ENCODE data around the gene NAB1. TPM values are rescaled to one million over a fixed set of nuclear protein-coding genes. Genes with fewer than 3 reads are reported as not detected.

Gene NAB1
- total RNA-seq, 1 donor from 2014 or later: 39.9 TPM

GRCh38 chr2:190679391-190679790 is 30.5 kb downstream of the NAB1 start:
- DNase-seq: no peak
- intact Hi-C loops (cut with DNase I): no loop called here
- no peak for TF ChIP-seq CTCF (IDR thresholded peaks at IDR 0.05)
- peaks cover 10% of the 10 kb centered on the region for H3K36me3 ChIP-seq
- H3K27ac ChIP-seq: no peak overlapping the region
- no peaks in the 10 kb centered on the region for H3K4me1 ChIP-seq
- ATAC-seq: no peak
- H3K9me3 ChIP-seq: no peaks in the 10 kb centered on the region
- no peaks in the 10 kb centered on the region for H3K27me3 ChIP-seq (ENCODE audit: low read depth)
- no peak overlapping the region for H3K4me3 ChIP-seq

- H3K4me1 ChIP-seq: no peaks in the 10 kb centered on the region
- peak; percentile 62 for TF ChIP-seq CTCF (IDR thresholded peaks at IDR 0.05)
- H3K27ac ChIP-seq: no peak overlapping the region
- intact Hi-C loops (cut with DNase I): no loop called here
- no peaks in the 10 kb centered on the region for H3K27me3 ChIP-seq (ENCODE audit: low read depth)
- peaks cover 7% of the 10 kb centered on the region for H3K36me3 ChIP-seq
- peak; percentile 59 for DNase-seq
- no peak overlapping the region for H3K4me3 ChIP-seq
- ATAC-seq: peak; percentile 88 to 89
- H3K9me3 ChIP-seq: no peaks in the 10 kb centered on the region
These were observed 31.1 kb downstream of the NAB1 start for GRCh38 chr2:190679813-190680591.

GRCh38 chr2:190682168-190682567 is 33.3 kb downstream of the NAB1 start:
- Histone ChIP-seq H3K36me3 (peaks cover 24% of the 10 kb centered on the region), H3K9me3 (no peaks in the 10 kb centered on the region), H3K27me3 (ENCODE audit: low read depth) (no peaks in the 10 kb centered on the region), H3K4me1 (no peaks in the 10 kb centered on the region), H3K27ac (no peak overlapping the region), H3K4me3 (no peak overlapping the region)
- no peak for DNase-seq
- no peak for TF ChIP-seq CTCF (IDR thresholded peaks at IDR 0.05)
- ATAC-seq: no peak
- intact Hi-C loops (cut with DNase I): no loop called here

GRCh38 chr2:190683802-190684201 is 34.9 kb downstream of the NAB1 start:
- intact Hi-C loops (cut with DNase I): no loop called here
- no peak overlapping the region for H3K4me3 ChIP-seq
- no peaks in the 10 kb centered on the region for H3K27me3 ChIP-seq (ENCODE audit: low read depth)
- DNase-seq (no peak), ATAC-seq (no peak)
- H3K4me1 ChIP-seq: no peaks in the 10 kb centered on the region
- no peak overlapping the region for H3K27ac ChIP-seq
- peaks cover 40% of the 10 kb centered on the region for H3K36me3 ChIP-seq
- H3K9me3 ChIP-seq: no peaks in the 10 kb centered on the region
- no peak for TF ChIP-seq CTCF (IDR thresholded peaks at IDR 0.05)

- no peak for TF ChIP-seq CTCF (IDR thresholded peaks at IDR 0.05)
- H3K4me1 ChIP-seq: no peaks in the 10 kb centered on the region
- H3K27ac ChIP-seq: no peak overlapping the region
- H3K36me3 ChIP-seq: peaks cover 52% of the 10 kb centered on the region
- no peaks in the 10 kb centered on the region for H3K9me3 ChIP-seq
- ATAC-seq: no peak
- DNase-seq: no peak
- H3K4me3 ChIP-seq: no peak overlapping the region
- H3K27me3 ChIP-seq (ENCODE audit: low read depth): no peaks in the 10 kb centered on the region
- intact Hi-C loops (cut with DNase I): no loop called here
These were observed 36.0 kb downstream of the NAB1 start for GRCh38 chr2:190684931-190685330.

Data from lower lobe of right lung (tissue), 2 donors.